Fibroblast of skin of right biceps (primary cell): ENCODE data around the gene ASNSD1.
A peak's percentile ranks its signal among the peaks of the same experiment; 100 is the strongest.

ENCODE experiments used
- DNase-seq: peaks from one replicate; pipeline ENCODE4 v3.0.0-alpha.2; 2013

The ASNSD1 gene

GRCh38 chr2:189661148-189661956, at the start of gene ASNSD1:
Gene ASNSD1, plus strand, starts transcription at chr2:189661459. Its CDS starts 4,674 bp downstream, at chr2:189666133.
- DNase-seq = peak; percentile 99

GRCh38 chr2:189613077-189613636, 48.1 kb upstream of the ASNSD1 start:
- peak; percentile 69 for DNase-seq

- peak; percentile 11 for DNase-seq
These were observed 47.4 kb upstream of the ASNSD1 start for GRCh38 chr2:189613650-189614420.

- no peak for DNase-seq
These were observed 46.7 kb upstream of the ASNSD1 start for GRCh38 chr2:189614585-189614984.

GRCh38 chr2:189618197-189618596, 43.1 kb upstream of the ASNSD1 start:
- no peak for DNase-seq

GRCh38 chr2:189621781-189622180, 39.5 kb upstream of the ASNSD1 start:
- DNase-seq = no peak

GRCh38 chr2:189623049-189623448, 38.2 kb upstream of the ASNSD1 start:
- DNase-seq = no peak

- DNase-seq = no peak
These were observed 36.5 kb upstream of the ASNSD1 start for GRCh38 chr2:189624648-189625355.

GRCh38 chr2:189625636-189626035, 35.6 kb upstream of the ASNSD1 start:
- DNase-seq = no peak

GRCh38 chr2:189627789-189628188, 33.5 kb upstream of the ASNSD1 start:
- DNase-seq = no peak

GRCh38 chr2:189628817-189629530, 32.3 kb upstream of the ASNSD1 start:
- DNase-seq = no peak

GRCh38 chr2:189629531-189630453, 31.5 kb upstream of the ASNSD1 start:
- no peak for DNase-seq

GRCh38 chr2:189631849-189632248, 29.4 kb upstream of the ASNSD1 start:
- peak; percentile 16 for DNase-seq

GRCh38 chr2:189633392-189633811, 27.9 kb upstream of the ASNSD1 start:
- DNase-seq = no peak

- no peak for DNase-seq
These were observed 25.9 kb upstream of the ASNSD1 start for GRCh38 chr2:189635353-189635752.

- no peak for DNase-seq
These were observed 22.8 kb upstream of the ASNSD1 start for GRCh38 chr2:189638301-189639006.

GRCh38 chr2:189639007-189639609, 22.2 kb upstream of the ASNSD1 start:
- no peak for DNase-seq

GRCh38 chr2:189641002-189641401, 20.3 kb upstream of the ASNSD1 start:
- DNase-seq = no peak

GRCh38 chr2:189641590-189641989, 19.7 kb upstream of the ASNSD1 start:
- DNase-seq = peak; percentile 54

GRCh38 chr2:189646521-189646920, 14.7 kb upstream of the ASNSD1 start:
- no peak for DNase-seq
